ENCODE measurements around the gene DOK7.

DOK7 gene

DNA sequence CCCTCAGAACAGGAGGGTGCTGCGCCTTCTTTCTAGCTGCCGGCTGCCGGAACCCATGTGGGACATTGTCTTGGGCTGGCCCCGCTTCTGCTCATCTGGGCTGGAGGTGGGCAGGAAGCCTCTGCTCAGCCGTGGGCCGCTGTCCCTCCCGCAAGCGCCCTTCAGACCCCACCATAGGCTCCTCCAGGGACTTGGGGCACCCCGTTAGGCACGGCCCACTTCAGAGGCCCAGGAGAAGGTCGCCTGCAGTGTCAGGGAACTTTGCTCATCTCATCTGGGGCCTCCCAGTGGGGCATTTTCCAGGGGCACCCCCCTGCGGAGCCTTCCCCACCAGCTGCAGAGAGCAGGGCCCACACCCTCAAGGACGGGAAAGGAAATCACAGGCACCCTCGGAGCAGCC is 32.9 kb downstream of the DOK7 start:
- no peak for DNase-seq (ENCODE audit: low read depth, low spot score)
- Histone ChIP-seq H3K9me3 (ENCODE audit: low read depth, low read length) (no peaks in the 10 kb centered on the region), H3K27ac (no peak overlapping the region), H3K36me3 (ENCODE audit: insufficient read depth, low read length) (no peaks in the 10 kb centered on the region), H3K4me3 (no peak overlapping the region), H3K9ac (ENCODE audit: insufficient read length) (no peak overlapping the region)
- no peak for TF ChIP-seq POLR2AphosphoS5 (IDR thresholded peaks at IDR 0.05; ENCODE audit: borderline replicate concordance, low read depth, low read length)
- no peak for TF ChIP-seq EZH2 (IDR thresholded peaks at IDR 0.05)
- no peak for TF ChIP-seq FOXP2 (optimal IDR thresholded peaks at IDR 0.05; ENCODE audit: control extremely low read depth, extremely low read length, insufficient read depth)

- H3K9ac ChIP-seq (ENCODE audit: insufficient read length) = no peak overlapping the region
- no peak overlapping the region for H3K4me3 ChIP-seq
- DNase-seq (ENCODE audit: low read depth, low spot score) = no peak
- no peaks in the 10 kb centered on the region for H3K9me3 ChIP-seq (ENCODE audit: low read depth, low read length)
- H3K27ac ChIP-seq = no peak overlapping the region
- TF ChIP-seq POLR2AphosphoS5 (IDR thresholded peaks at IDR 0.05; ENCODE audit: borderline replicate concordance, low read depth, low read length) (no peak), FOXP2 (optimal IDR thresholded peaks at IDR 0.05; ENCODE audit: control extremely low read depth, extremely low read length, insufficient read depth) (no peak), EZH2 (IDR thresholded peaks at IDR 0.05) (no peak)
- H3K36me3 ChIP-seq (ENCODE audit: insufficient read depth, low read length) = no peaks in the 10 kb centered on the region
These were observed 34.0 kb downstream of the DOK7 start for GRCh38 chr4:3497095-3497494.

DNA sequence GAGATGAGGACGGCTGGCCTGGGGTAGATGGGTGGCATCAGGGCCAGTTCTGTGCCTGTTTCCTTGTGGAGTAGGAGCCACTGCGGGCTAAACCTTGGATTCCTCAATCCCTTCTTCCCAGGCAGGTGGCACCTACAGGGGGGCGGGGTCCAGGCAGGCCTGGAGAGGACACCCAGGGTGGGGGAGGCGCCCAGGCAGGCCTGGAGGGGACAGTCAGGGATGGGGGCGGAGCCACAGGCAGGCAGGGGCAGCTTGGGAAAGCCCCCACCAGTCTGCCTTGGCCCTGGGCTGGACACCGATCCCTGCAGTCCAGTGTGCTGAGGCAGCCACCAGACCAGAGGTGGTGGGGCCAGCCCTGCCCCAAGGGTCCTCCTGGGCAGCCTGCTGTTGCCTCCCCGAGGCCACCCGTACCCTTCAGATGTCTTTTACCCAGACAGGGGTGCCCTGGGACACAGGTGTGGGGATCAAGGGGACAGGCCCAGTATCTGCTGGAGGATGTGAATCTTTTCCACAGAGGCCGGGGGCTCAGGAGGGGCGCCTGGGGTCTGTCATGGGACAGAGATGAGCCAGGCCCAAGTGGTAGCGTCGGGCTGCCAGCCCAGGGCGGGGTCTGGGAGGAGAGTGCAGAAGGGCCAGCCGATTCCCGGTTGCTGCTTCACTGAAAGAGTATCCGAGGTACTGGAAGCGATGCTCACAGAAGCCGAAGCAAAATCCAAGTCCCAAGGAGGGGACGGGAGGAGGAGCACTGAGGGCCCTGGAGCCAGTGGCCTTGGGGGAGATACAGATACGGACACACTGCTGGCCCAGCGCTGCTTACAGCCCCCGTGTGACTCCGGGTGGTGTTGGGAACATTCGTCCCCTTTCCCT is 34.6 kb downstream of the DOK7 start:
- H3K9ac ChIP-seq (ENCODE audit: insufficient read length) = no peak overlapping the region
- TF ChIP-seq EZH2 (IDR thresholded peaks at IDR 0.05) = no peak
- H3K27ac ChIP-seq = no peak overlapping the region
- no peaks in the 10 kb centered on the region for H3K36me3 ChIP-seq (ENCODE audit: insufficient read depth, low read length)
- no peak for DNase-seq (ENCODE audit: low read depth, low spot score)
- H3K4me3 ChIP-seq = no peak overlapping the region
- H3K9me3 ChIP-seq (ENCODE audit: low read depth, low read length) = no peaks in the 10 kb centered on the region

GRCh38 chr4:3498407-3498806 is 35.3 kb downstream of the DOK7 start:
- no peak for DNase-seq (ENCODE audit: low read depth, low spot score)
- Histone ChIP-seq H3K4me3 (no peak overlapping the region), H3K36me3 (ENCODE audit: insufficient read depth, low read length) (no peaks in the 10 kb centered on the region), H3K9ac (ENCODE audit: insufficient read length) (no peak overlapping the region), H3K9me3 (ENCODE audit: low read depth, low read length) (no peaks in the 10 kb centered on the region), H3K27ac (no peak overlapping the region)
- no peak for TF ChIP-seq EZH2 (IDR thresholded peaks at IDR 0.05)
- no peak for TF ChIP-seq FOXP2 (optimal IDR thresholded peaks at IDR 0.05; ENCODE audit: control extremely low read depth, extremely low read length, insufficient read depth)
- no peak for TF ChIP-seq POLR2AphosphoS5 (IDR thresholded peaks at IDR 0.05; ENCODE audit: borderline replicate concordance, low read depth, low read length)

- TF ChIP-seq FOXP2 (optimal IDR thresholded peaks at IDR 0.05; ENCODE audit: control extremely low read depth, extremely low read length, insufficient read depth) (no peak), EZH2 (IDR thresholded peaks at IDR 0.05) (no peak), POLR2AphosphoS5 (IDR thresholded peaks at IDR 0.05; ENCODE audit: borderline replicate concordance, low read depth, low read length) (no peak)
- Histone ChIP-seq H3K27ac (no peak overlapping the region), H3K9ac (ENCODE audit: insufficient read length) (no peak overlapping the region), H3K4me3 (no peak overlapping the region), H3K9me3 (ENCODE audit: low read depth, low read length) (no peaks in the 10 kb centered on the region), H3K36me3 (ENCODE audit: insufficient read depth, low read length) (no peaks in the 10 kb centered on the region)
- no peak for DNase-seq (ENCODE audit: low read depth, low spot score)
These were observed 35.9 kb downstream of the DOK7 start for GRCh38 chr4:3498901-3499510.

- Histone ChIP-seq H3K9me3 (ENCODE audit: low read depth, low read length) (no peaks in the 10 kb centered on the region), H3K36me3 (ENCODE audit: insufficient read depth, low read length) (no peaks in the 10 kb centered on the region), H3K9ac (ENCODE audit: insufficient read length) (no peak overlapping the region), H3K4me3 (no peak overlapping the region), H3K27ac (no peak overlapping the region)
- DNase-seq (ENCODE audit: low read depth, low spot score) = no peak
- TF ChIP-seq EZH2 (IDR thresholded peaks at IDR 0.05) (no peak), POLR2AphosphoS5 (IDR thresholded peaks at IDR 0.05; ENCODE audit: borderline replicate concordance, low read depth, low read length) (no peak), FOXP2 (optimal IDR thresholded peaks at IDR 0.05; ENCODE audit: control extremely low read depth, extremely low read length, insufficient read depth) (no peak)
These were observed 36.6 kb downstream of the DOK7 start for GRCh38 chr4:3499710-3500109.

GRCh38 chr4:3500111-3500510 is 37.0 kb downstream of the DOK7 start:
- no peak for DNase-seq (ENCODE audit: low read depth, low spot score)
- Histone ChIP-seq H3K27ac (no peak overlapping the region), H3K36me3 (ENCODE audit: insufficient read depth, low read length) (no peaks in the 10 kb centered on the region; the same call in 1 of the 2 replicates), H3K4me3 (no peak overlapping the region), H3K9me3 (ENCODE audit: low read depth, low read length) (no peaks in the 10 kb centered on the region), H3K9ac (ENCODE audit: insufficient read length) (no peak overlapping the region)
- TF ChIP-seq FOXP2 (optimal IDR thresholded peaks at IDR 0.05; ENCODE audit: control extremely low read depth, extremely low read length, insufficient read depth) (no peak), POLR2AphosphoS5 (IDR thresholded peaks at IDR 0.05; ENCODE audit: borderline replicate concordance, low read depth, low read length) (no peak), EZH2 (IDR thresholded peaks at IDR 0.05) (no peak)

GRCh38 chr4:3500634-3501101 is 37.6 kb downstream of the DOK7 start:
- no peaks in the 10 kb centered on the region for H3K9me3 ChIP-seq (ENCODE audit: low read depth, low read length)
- DNase-seq (ENCODE audit: low read depth, low spot score) = no peak
- H3K9ac ChIP-seq (ENCODE audit: insufficient read length) = no peak overlapping the region
- no peak overlapping the region for H3K27ac ChIP-seq
- H3K36me3 ChIP-seq (ENCODE audit: insufficient read depth, low read length) = no peaks in the 10 kb centered on the region; the same call in 1 of the 2 replicates
- TF ChIP-seq POLR2AphosphoS5 (IDR thresholded peaks at IDR 0.05; ENCODE audit: borderline replicate concordance, low read depth, low read length) (no peak), FOXP2 (optimal IDR thresholded peaks at IDR 0.05; ENCODE audit: control extremely low read depth, extremely low read length, insufficient read depth) (no peak), EZH2 (IDR thresholded peaks at IDR 0.05) (no peak)
- H3K4me3 ChIP-seq = no peak overlapping the region
